Liver (tissue), 9 donors: ENCODE measurements around the gene PCBP2. TPM values are rescaled to one million over a fixed set of nuclear protein-coding genes. Genes with fewer than 3 reads are reported as not detected.

ENCODE experiments used
- DNase-seq: peaks from one replicate; pipeline ENCODE4 v3.0.0-alpha.2; 2017; ENCODE audit warnings: low spot score
- H3K27ac ChIP-seq, 2 donors: one replicate each; pipeline ENCODE4 v1.7.0; 2013; ENCODE audit warnings: inconsistent platforms in 2 of 2, low read length in 2 of 2, control low read depth in 1 of 2, low read depth in 1 of 2, mild to moderate bottlenecking in 1 of 2
- H3K27me3 ChIP-seq, 4 donors: one replicate each; pipeline versions ENCODE4 v1.6.1 to v1.7.0; 2013; ENCODE audit warnings: low read length in 3 of 4, inconsistent platforms in 1 of 4, mild to moderate bottlenecking in 1 of 4, moderate library complexity in 1 of 4; ENCODE audit not compliant: control insufficient read depth in 4 of 4, insufficient read depth in 4 of 4
- H3K36me3 ChIP-seq, 4 donors: one replicate each; pipeline versions ENCODE4 v1.6.1 to v1.7.0; 2013; ENCODE audit warnings: low read length in 3 of 4, mild to moderate bottlenecking in 3 of 4, low read depth in 1 of 4, moderate library complexity in 1 of 4; ENCODE audit not compliant: control insufficient read depth in 4 of 4, insufficient read depth in 3 of 4
- H3K4me1 ChIP-seq, 4 donors: one replicate each; pipeline versions ENCODE4 v1.6.1 to v1.7.0; 2013; ENCODE audit warnings: low read length in 3 of 4, mild to moderate bottlenecking in 3 of 4, moderate library complexity in 1 of 4; ENCODE audit not compliant: control insufficient read depth in 4 of 4, insufficient read depth in 4 of 4
- H3K4me3 ChIP-seq, 3 donors: one replicate each; pipeline versions ENCODE4 v1.6.1 to v1.7.0; 2013; ENCODE audit warnings: low read length in 3 of 3, control low read depth in 1 of 3, low read depth in 1 of 3, mild to moderate bottlenecking in 1 of 3
- H3K9ac ChIP-seq, 2 donors: one replicate each; pipeline ENCODE4 v1.7.0; 2013; ENCODE audit warnings: low read length in 2 of 2, mild to moderate bottlenecking in 2 of 2, moderate library complexity in 2 of 2, control low read depth in 1 of 2, low read depth in 1 of 2
- H3K9me3 ChIP-seq, 4 donors: one replicate each; pipeline versions ENCODE4 v1.6.1 to v1.7.0; 2013; ENCODE audit warnings: low read length in 3 of 4; ENCODE audit not compliant: control insufficient read depth in 4 of 4
- ATF3 ChIP-seq: IDR thresholded peaks from 2 replicates; pipeline ENCODE4 v1.6.1; 2016; ENCODE audit warnings: antibody characterized with exemption
- CTCF ChIP-seq: fragments of 150-350 bp; IDR thresholded peaks from 2 replicates; pipeline ENCODE4 v1.5.1; 2017; ENCODE audit warnings: improper control_type of control experiment, low read depth, low read length; ENCODE audit not compliant: missing input control
- EGR1 ChIP-seq, 2 donors: IDR thresholded peaks; 2 replicates each; pipeline ENCODE4 v1.6.1; 2016 to 2018; ENCODE audit warnings: antibody characterized with exemption in 2 of 2, low read depth in 2 of 2
- FOXA1 ChIP-seq: IDR thresholded peaks from 2 replicates; pipeline ENCODE4 v1.6.1; 2016; ENCODE audit warnings: antibody characterized with exemption
- FOXA2 ChIP-seq: IDR thresholded peaks from 2 replicates; pipeline ENCODE4 v1.6.1; 2016; ENCODE audit warnings: antibody characterized with exemption
- GABPA ChIP-seq, 2 donors: IDR thresholded peaks in 1 of 2; conservative IDR thresholded peaks in 1 of 2; 2 replicates each; pipeline ENCODE4 v1.6.1; 2016; ENCODE audit warnings: antibody characterized with exemption in 2 of 2, mild to moderate bottlenecking in 1 of 2, moderate library complexity in 1 of 2
- HNF4A ChIP-seq, 2 donors: conservative IDR thresholded peaks; 2 replicates each; pipeline ENCODE4 v1.6.1; 2016; ENCODE audit warnings: antibody characterized with exemption in 2 of 2, mild to moderate bottlenecking in 2 of 2
- HNF4G ChIP-seq: IDR thresholded peaks from 2 replicates; pipeline ENCODE4 v1.6.1; 2016; ENCODE audit warnings: antibody characterized with exemption
- JUND ChIP-seq, 2 donors: IDR thresholded peaks; 2 replicates each; pipeline ENCODE4 v1.6.1; 2016; ENCODE audit warnings: antibody characterized with exemption in 2 of 2
- MAX ChIP-seq: IDR thresholded peaks from 2 replicates; pipeline ENCODE4 v1.6.1; 2016; ENCODE audit warnings: antibody characterized with exemption
- NR2F2 ChIP-seq: IDR thresholded peaks from 2 replicates; pipeline ENCODE4 v1.6.1; 2016; ENCODE audit warnings: antibody characterized with exemption
- RAD21 ChIP-seq, 2 donors: IDR thresholded peaks; 2 replicates each; pipeline ENCODE4 v1.6.1; 2016; ENCODE audit warnings: antibody characterized with exemption in 2 of 2, mild to moderate bottlenecking in 2 of 2
- REST ChIP-seq: IDR thresholded peaks from 2 replicates; pipeline ENCODE4 v1.6.1; 2016; ENCODE audit warnings: antibody characterized with exemption, mild to moderate bottlenecking
- RXRA ChIP-seq, 2 donors: IDR thresholded peaks; 2 replicates each; pipeline ENCODE4 v1.6.1; 2017 to 2018; ENCODE audit warnings: antibody characterized with exemption in 2 of 2, mild to moderate bottlenecking in 1 of 2
- SP1 ChIP-seq: IDR thresholded peaks from 2 replicates; pipeline ENCODE4 v1.6.1; 2018; ENCODE audit warnings: antibody characterized with exemption, mild to moderate bottlenecking
- TAF1 ChIP-seq: conservative IDR thresholded peaks from 2 replicates; pipeline ENCODE4 v1.6.1; 2016; ENCODE audit warnings: antibody characterized with exemption, mild to moderate bottlenecking
- YY1 ChIP-seq: IDR thresholded peaks from 2 replicates; pipeline ENCODE4 v1.6.1; 2016; ENCODE audit warnings: antibody characterized with exemption, mild to moderate bottlenecking
- ZBTB33 ChIP-seq: IDR thresholded peaks from 2 replicates; pipeline ENCODE4 v1.6.1; 2016; ENCODE audit warnings: antibody characterized with exemption
- WGBS: extraction: QIAGEN DNeasy Blood & Tissue Kit; methylation state at CpG from one replicate; pipeline ENCODE4 v1.1.7; 2013; 5-methylcytosine and 5-hydroxymethylcytosine counted together
- polyA plus RNA-seq, 2 donors: library from polyadenylated mRNA; stranded (reverse) in 1 of 2; unstranded in 1 of 2; fragments of 200-250 nt in 1 of 2; fragments of >200 nt in 1 of 2; fragmentation: Nextera tagmentation in 1 of 2; extraction: Ambion mirVana in 1 of 2; gene quantifications; one replicate each; pipeline versions ENCODE4 v1.2.1 to v1.2.3, GENCODE V29; 2013 to 2015
- total RNA-seq, 2 donors: library from RNA; depleted of rRNA; stranded (reverse); fragments of >200 nt; gene quantifications; one replicate each; pipeline ENCODE4 v1.2.3, GENCODE V29; 2014
- donor health status: healthy.
- donor health status: healthy.
- donor health status: healthy.
- donor health status: healthy.
- donor health status: healthy.

PCBP2 gene
- total and polyA plus RNA-seq, 4 donors, result 130 to 377 (median 223) TPM

- H3K9me3 ChIP-seq, result no peaks in the 10 kb centered on the region
- peaks cover 5 to 19% (median 17%) of the 10 kb centered on the region in 4 donors for H3K4me1 ChIP-seq
- TF ChIP-seq TAF1, result no peak
- no peak for TF ChIP-seq RXRA (IDR thresholded peaks at IDR 0.05)
- TF ChIP-seq CTCF, result no peak
- TF ChIP-seq NR2F2, result no peak
- TF ChIP-seq FOXA1, result no peak
- TF ChIP-seq ATF3, result no peak
- TF ChIP-seq RAD21 (IDR thresholded peaks at IDR 0.05), result no peak
- no peak for TF ChIP-seq MAX
- TF ChIP-seq EGR1 (IDR thresholded peaks at IDR 0.05; ENCODE audit: low read depth in 2 of 2), result no peak
- no peak for TF ChIP-seq SP1
- TF ChIP-seq GABPA (IDR thresholded peaks at IDR 0.05 in 1 of 2, conservative IDR thresholded peaks at IDR 0.05 in 1 of 2), result no peak
- no peak for TF ChIP-seq HNF4G
- no peak for TF ChIP-seq FOXA2
- no peak for TF ChIP-seq YY1
- TF ChIP-seq JUND (IDR thresholded peaks at IDR 0.05), result no peak
- no peak for TF ChIP-seq ZBTB33
- TF ChIP-seq REST, result no peak
- TF ChIP-seq HNF4A (conservative IDR thresholded peaks at IDR 0.05), result no peak
- H3K27me3 ChIP-seq, result no peaks in the 10 kb centered on the region
- no peak overlapping the region for H3K4me3 ChIP-seq
- peaks cover 0 to 19% (median 6%) of the 10 kb centered on the region in 4 donors for H3K36me3 ChIP-seq
- no peak overlapping the region for H3K9ac ChIP-seq
- H3K27ac ChIP-seq, result no peak overlapping the region
- WGBS, result 93% methylated on average over 10 of the region's 10 CpGs
- no peak for DNase-seq
Measured at GRCh38 chr12:53505086-53505485, 53.2 kb downstream of the PCBP2 start.
